ENCODE measurements around the gene AGAP1. TPM values are rescaled to one million over a fixed set of nuclear protein-coding genes. Genes with fewer than 3 reads are reported as not detected.
A peak's percentile ranks its signal among the peaks of the same experiment; 100 is the strongest.

The AGAP1 gene
- total and polyA plus RNA-seq, 4 donors, result 36.1 to 79.4 (median 52.6) TPM

- 94% methylated on average over 19 of the region's 23 CpGs for WGBS (ENCODE audit: insufficient coverage)
- Histone ChIP-seq H3K4me3 (ENCODE audit: low read depth, low read length) (no peak overlapping the region), H3K4me1 (ENCODE audit: control insufficient read depth, insufficient read depth, low read length) (peaks cover 7% of the 10 kb centered on the region), H3K9me3 (ENCODE audit: control insufficient read depth, insufficient read depth, low read length) (no peaks in the 10 kb centered on the region), H3K27me3 (ENCODE audit: control insufficient read depth, insufficient read depth, low read length) (no peaks in the 10 kb centered on the region), H3K36me3 (ENCODE audit: control insufficient read depth, insufficient read depth, low read length) (peaks cover 36% of the 10 kb centered on the region), H3K27ac (ENCODE audit: low read depth, low read length) (no peak overlapping the region)
- DNase-seq (ENCODE audit: low read depth in 4 of 6, low spot score in 6 of 6), result no peak
These were observed 277.3 kb downstream of the AGAP1 start for GRCh38 chr2:235770909-235771820.

GRCh38 chr2:235773188-235773928 is 279.5 kb downstream of the AGAP1 start:
- DNase-seq (ENCODE audit: low read depth in 4 of 6, low spot score in 6 of 6), result no peak
- Histone ChIP-seq H3K27me3 (ENCODE audit: control insufficient read depth, insufficient read depth, low read length) (no peaks in the 10 kb centered on the region), H3K4me3 (ENCODE audit: low read depth, low read length) (no peak overlapping the region), H3K9me3 (ENCODE audit: control insufficient read depth, insufficient read depth, low read length) (no peaks in the 10 kb centered on the region), H3K4me1 (ENCODE audit: control insufficient read depth, insufficient read depth, low read length) (peaks cover 3% of the 10 kb centered on the region), H3K27ac (ENCODE audit: low read depth, low read length) (no peak overlapping the region), H3K36me3 (ENCODE audit: control insufficient read depth, insufficient read depth, low read length) (peaks cover 45% of the 10 kb centered on the region)
- WGBS (ENCODE audit: insufficient coverage), result 100% methylated on average over 2 of the region's 9 CpGs

DNA sequence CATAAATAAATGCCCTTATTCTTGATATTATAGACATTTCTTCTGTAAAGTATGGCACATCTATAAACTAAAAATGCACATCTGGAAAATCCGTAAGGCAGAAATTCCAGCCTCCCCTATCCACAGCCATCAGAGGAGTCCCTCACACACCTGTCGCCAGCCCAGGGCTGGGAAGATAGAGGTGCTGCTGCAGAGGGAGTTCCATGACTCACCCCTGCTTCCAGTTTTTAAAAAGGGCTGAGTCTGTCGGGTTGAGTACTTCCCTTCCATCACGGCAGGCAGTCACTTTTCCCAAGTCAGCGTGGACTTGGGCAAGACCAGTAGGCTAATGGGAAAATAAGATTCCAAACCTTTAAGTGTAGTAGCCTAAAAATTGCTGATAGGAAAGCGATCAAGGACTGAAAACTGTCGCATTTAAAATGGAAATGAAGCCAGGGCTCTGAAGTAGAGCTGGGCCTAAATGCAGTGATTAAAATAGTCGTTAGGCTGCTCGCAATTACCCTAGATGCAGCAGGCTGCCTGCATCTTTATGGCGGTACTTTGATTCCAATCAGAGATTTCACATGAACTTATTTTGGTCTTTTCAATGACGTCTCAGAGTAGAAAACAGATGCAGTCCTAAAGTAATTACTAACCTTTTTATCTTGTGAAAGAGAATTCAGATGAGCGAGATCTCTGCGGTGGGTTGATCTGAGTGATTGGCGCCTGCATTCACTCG is 280.5 kb downstream of the AGAP1 start:
- DNase-seq (ENCODE audit: low read depth in 4 of 6, low spot score in 6 of 6), result peak in 2 of 6 donors; percentile 26 to 81
- H3K9me3 ChIP-seq (ENCODE audit: control insufficient read depth, insufficient read depth, low read length), result no peaks in the 10 kb centered on the region
- no peaks in the 10 kb centered on the region for H3K27me3 ChIP-seq (ENCODE audit: control insufficient read depth, insufficient read depth, low read length)
- no peak overlapping the region for H3K27ac ChIP-seq (ENCODE audit: low read depth, low read length)
- WGBS (ENCODE audit: insufficient coverage), result 54% methylated on average over 7 of the region's 15 CpGs
- no peak overlapping the region for H3K4me3 ChIP-seq (ENCODE audit: low read depth, low read length)
- peaks cover 4% of the 10 kb centered on the region for H3K4me1 ChIP-seq (ENCODE audit: control insufficient read depth, insufficient read depth, low read length)
- peaks cover 42% of the 10 kb centered on the region for H3K36me3 ChIP-seq (ENCODE audit: control insufficient read depth, insufficient read depth, low read length)

- H3K27me3 ChIP-seq (ENCODE audit: control insufficient read depth, insufficient read depth, low read length), result no peaks in the 10 kb centered on the region
- peaks cover 9% of the 10 kb centered on the region for H3K4me1 ChIP-seq (ENCODE audit: control insufficient read depth, insufficient read depth, low read length)
- no peak overlapping the region for H3K27ac ChIP-seq (ENCODE audit: low read depth, low read length)
- H3K4me3 ChIP-seq (ENCODE audit: low read depth, low read length), result no peak overlapping the region
- DNase-seq (ENCODE audit: low read depth in 4 of 6, low spot score in 6 of 6), result no peak
- no peaks in the 10 kb centered on the region for H3K9me3 ChIP-seq (ENCODE audit: control insufficient read depth, insufficient read depth, low read length)
- peaks cover 28% of the 10 kb centered on the region for H3K36me3 ChIP-seq (ENCODE audit: control insufficient read depth, insufficient read depth, low read length)
- WGBS (ENCODE audit: insufficient coverage), result 96% methylated on average over 14 of the region's 14 CpGs
These were observed 282.7 kb downstream of the AGAP1 start for GRCh38 chr2:235776531-235776930.

DNA sequence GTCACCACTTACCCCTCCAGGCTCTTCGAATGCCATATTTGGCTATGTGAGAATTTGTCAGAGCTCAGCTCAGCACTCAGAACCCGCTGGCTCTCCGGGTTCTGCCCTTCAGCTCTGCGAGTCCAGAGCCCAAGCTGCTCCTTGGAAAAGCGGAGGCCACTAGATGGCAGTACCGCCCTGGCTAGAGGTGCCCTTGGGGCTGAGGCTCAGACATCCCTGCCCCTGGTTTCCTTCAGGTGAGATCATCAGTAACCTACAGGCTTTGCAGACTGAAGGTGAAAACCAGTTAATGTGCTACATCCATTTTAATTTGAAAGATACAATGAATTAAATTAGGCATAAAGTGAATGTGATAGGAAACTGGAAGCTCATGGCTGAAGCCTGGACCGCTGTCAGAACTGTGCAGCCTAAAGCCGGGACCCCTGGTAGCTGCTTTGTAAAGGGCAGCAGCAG is 285.6 kb downstream of the AGAP1 start:
- no peaks in the 10 kb centered on the region for H3K9me3 ChIP-seq (ENCODE audit: control insufficient read depth, insufficient read depth, low read length)
- H3K4me3 ChIP-seq (ENCODE audit: low read depth, low read length), result no peak overlapping the region
- WGBS (ENCODE audit: insufficient coverage), result 26% methylated on average over 7 of the region's 8 CpGs
- H3K27ac ChIP-seq (ENCODE audit: low read depth, low read length), result no peak overlapping the region
- H3K27me3 ChIP-seq (ENCODE audit: control insufficient read depth, insufficient read depth, low read length), result no peaks in the 10 kb centered on the region
- DNase-seq (ENCODE audit: low read depth in 4 of 6, low spot score in 6 of 6), result peak; percentile 44 to 93 (median 65)
- H3K4me1 ChIP-seq (ENCODE audit: control insufficient read depth, insufficient read depth, low read length), result peaks cover 5% of the 10 kb centered on the region
- peaks cover 27% of the 10 kb centered on the region for H3K36me3 ChIP-seq (ENCODE audit: control insufficient read depth, insufficient read depth, low read length)

DNA sequence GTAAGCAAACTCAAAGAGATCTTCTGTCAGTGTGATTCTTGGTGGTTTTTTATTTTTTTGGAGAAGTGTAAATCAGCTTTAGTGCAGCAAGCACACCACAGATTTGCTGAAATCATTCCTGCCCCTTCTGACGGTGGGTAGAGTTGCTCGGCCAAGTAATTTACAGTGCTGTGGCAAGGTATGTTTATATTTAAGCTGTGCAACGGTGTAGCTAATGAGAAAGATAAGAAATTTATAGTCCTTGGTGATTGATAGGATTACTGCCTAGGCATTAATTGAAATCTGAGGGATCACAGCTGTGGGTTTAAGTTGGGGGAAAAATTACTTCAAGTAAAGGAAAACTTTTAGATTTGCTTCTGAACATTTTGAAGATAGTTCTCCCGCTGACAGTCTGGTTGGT is 286.6 kb downstream of the AGAP1 start:
- no peak overlapping the region for H3K4me3 ChIP-seq (ENCODE audit: low read depth, low read length)
- DNase-seq (ENCODE audit: low read depth in 4 of 6, low spot score in 6 of 6), result no peak
- no peaks in the 10 kb centered on the region for H3K27me3 ChIP-seq (ENCODE audit: control insufficient read depth, insufficient read depth, low read length)
- H3K27ac ChIP-seq (ENCODE audit: low read depth, low read length), result no peak overlapping the region
- 86% methylated on average over 4 of the region's 4 CpGs for WGBS (ENCODE audit: insufficient coverage)
- H3K9me3 ChIP-seq (ENCODE audit: control insufficient read depth, insufficient read depth, low read length), result no peaks in the 10 kb centered on the region
- H3K4me1 ChIP-seq (ENCODE audit: control insufficient read depth, insufficient read depth, low read length), result peaks cover 5% of the 10 kb centered on the region
- peaks cover 27% of the 10 kb centered on the region for H3K36me3 ChIP-seq (ENCODE audit: control insufficient read depth, insufficient read depth, low read length)

GRCh38 chr2:235781775-235782174 is 287.9 kb downstream of the AGAP1 start:
- H3K27ac ChIP-seq (ENCODE audit: low read depth, low read length), result no peak overlapping the region
- H3K9me3 ChIP-seq (ENCODE audit: control insufficient read depth, insufficient read depth, low read length), result no peaks in the 10 kb centered on the region
- no peak for DNase-seq (ENCODE audit: low read depth in 4 of 6, low spot score in 6 of 6)
- H3K4me1 ChIP-seq (ENCODE audit: control insufficient read depth, insufficient read depth, low read length), result peaks cover 5% of the 10 kb centered on the region
- no peak overlapping the region for H3K4me3 ChIP-seq (ENCODE audit: low read depth, low read length)
- H3K27me3 ChIP-seq (ENCODE audit: control insufficient read depth, insufficient read depth, low read length), result no peaks in the 10 kb centered on the region
- H3K36me3 ChIP-seq (ENCODE audit: control insufficient read depth, insufficient read depth, low read length), result peaks cover 19% of the 10 kb centered on the region
- 100% methylated on average over 2 of the region's 6 CpGs for WGBS (ENCODE audit: insufficient coverage)

GRCh38 chr2:235784788-235785187 is 290.9 kb downstream of the AGAP1 start:
- Histone ChIP-seq H3K4me3 (ENCODE audit: low read depth, low read length) (no peak overlapping the region), H3K27ac (ENCODE audit: low read depth, low read length) (no peak overlapping the region), H3K27me3 (ENCODE audit: control insufficient read depth, insufficient read depth, low read length) (no peaks in the 10 kb centered on the region), H3K9me3 (ENCODE audit: control insufficient read depth, insufficient read depth, low read length) (no peaks in the 10 kb centered on the region), H3K4me1 (ENCODE audit: control insufficient read depth, insufficient read depth, low read length) (peaks cover 6% of the 10 kb centered on the region), H3K36me3 (ENCODE audit: control insufficient read depth, insufficient read depth, low read length) (peaks cover 9% of the 10 kb centered on the region)
- no CpG with 5 or more reads among the region's 4 CpGs for WGBS (ENCODE audit: insufficient coverage)
- DNase-seq (ENCODE audit: low read depth in 4 of 6, low spot score in 6 of 6), result no peak

DNA sequence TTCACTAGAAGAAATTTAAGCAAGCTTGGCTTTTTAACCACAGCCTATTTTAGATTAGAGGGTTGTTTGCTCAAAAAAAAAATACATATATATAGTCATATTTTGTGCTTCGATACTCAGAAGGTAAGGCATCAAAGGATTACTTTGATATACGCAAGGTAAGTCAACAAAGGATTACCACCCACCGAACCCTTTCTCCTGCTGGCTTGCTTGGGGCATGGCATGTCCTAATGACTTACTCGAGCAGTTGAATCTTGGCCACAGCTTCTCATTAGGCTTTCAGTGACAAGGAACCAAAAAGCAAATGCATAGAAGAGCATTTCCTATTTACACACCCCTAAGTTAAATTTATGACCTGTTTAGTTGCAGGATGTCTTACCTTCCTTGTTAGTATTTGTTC is 295.7 kb downstream of the AGAP1 start:
- Histone ChIP-seq H3K36me3 (ENCODE audit: control insufficient read depth, insufficient read depth, low read length) (peaks cover 20% of the 10 kb centered on the region), H3K9me3 (ENCODE audit: control insufficient read depth, insufficient read depth, low read length) (no peaks in the 10 kb centered on the region), H3K27me3 (ENCODE audit: control insufficient read depth, insufficient read depth, low read length) (no peaks in the 10 kb centered on the region), H3K4me3 (ENCODE audit: low read depth, low read length) (no peak overlapping the region), H3K27ac (ENCODE audit: low read depth, low read length) (no peak overlapping the region), H3K4me1 (ENCODE audit: control insufficient read depth, insufficient read depth, low read length) (peaks cover 9% of the 10 kb centered on the region)
- DNase-seq (ENCODE audit: low read depth in 4 of 6, low spot score in 6 of 6), result no peak
- WGBS (ENCODE audit: insufficient coverage), result no CpG with 5 or more reads among the region's 4 CpGs

Data from spinal cord (tissue), 10 donors.